ENCODE data around the gene PTTG1IP.

PTTG1IP gene

DNA sequence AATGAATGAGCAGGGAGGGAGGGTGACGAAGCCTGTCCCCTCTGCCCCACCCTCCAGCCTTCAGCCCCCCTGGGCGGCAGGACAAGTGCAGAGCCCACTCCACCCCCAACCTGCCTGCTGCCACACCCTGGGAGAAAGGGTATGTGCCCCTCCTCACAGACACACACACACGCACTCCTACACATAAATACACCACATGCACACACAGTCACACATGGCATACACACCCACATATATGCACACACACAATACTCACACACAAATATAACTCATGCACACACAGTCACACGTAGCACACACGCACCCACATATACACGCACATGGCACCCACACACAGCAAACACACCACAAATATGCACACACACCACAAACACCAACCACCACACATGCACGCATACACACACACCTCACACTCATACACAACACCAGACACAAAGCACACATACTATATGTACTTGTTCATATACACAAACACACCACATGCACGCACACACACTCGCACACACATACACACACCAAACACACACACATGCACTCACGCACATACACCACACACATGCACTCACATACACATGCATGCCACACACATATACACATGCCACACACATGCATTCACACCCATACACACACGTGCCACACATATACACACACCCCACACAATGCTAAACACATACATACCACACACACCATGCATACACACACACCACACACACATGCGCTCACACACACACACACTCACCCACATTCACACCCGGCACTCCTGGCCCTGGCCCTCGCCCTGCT is 30.8 kb upstream of the PTTG1IP start (continued):
- TF ChIP-seq, protein P1, sequence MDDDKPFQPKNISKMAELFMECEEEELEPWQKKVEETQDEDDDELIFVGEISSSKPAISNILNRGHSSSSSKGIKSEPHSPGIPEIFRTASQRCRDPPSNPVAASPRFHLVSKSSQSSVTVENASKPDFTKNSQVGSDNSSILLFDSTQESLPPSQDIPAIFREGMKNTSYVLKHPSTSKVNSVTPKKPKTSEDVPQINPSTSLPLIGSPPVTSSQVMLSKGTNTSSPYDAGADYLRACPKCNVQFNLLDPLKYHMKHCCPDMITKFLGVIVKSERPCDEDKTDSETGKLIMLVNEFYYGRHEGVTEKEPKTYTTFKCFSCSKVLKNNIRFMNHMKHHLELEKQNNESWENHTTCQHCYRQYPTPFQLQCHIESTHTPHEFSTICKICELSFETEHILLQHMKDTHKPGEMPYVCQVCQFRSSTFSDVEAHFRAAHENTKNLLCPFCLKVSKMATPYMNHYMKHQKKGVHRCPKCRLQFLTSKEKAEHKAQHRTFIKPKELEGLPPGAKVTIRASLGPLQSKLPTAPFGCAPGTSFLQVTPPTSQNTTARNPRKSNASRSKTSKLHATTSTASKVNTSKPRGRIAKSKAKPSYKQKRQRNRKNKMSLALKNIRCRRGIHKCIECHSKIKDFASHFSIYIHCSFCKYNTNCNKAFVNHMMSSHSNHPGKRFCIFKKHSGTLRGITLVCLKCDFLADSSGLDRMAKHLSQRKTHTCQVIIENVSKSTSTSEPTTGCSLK (tag by site-specific recombination; IDR thresholded peaks at IDR 0.05) = peak; percentile 14; the same call in 1 of the 2 replicates
- TF ChIP-seq ZNF391 (tag by site-specific recombination; IDR thresholded peaks at IDR 0.05; ENCODE audit: borderline replicate concordance, low read depth) (no peak), ZNF707 (tag by site-specific recombination; IDR thresholded peaks at IDR 0.05) (0 out of 2 replicates have a peak, but pooled peaks have one; percentile 5), ZNF214 (tag by site-specific recombination; IDR thresholded peaks at IDR 0.05; ENCODE audit: borderline replicate concordance) (no peak), ZNF585B (tag by site-specific recombination; IDR thresholded peaks at IDR 0.05) (no peak), KLF1 (tag by site-specific recombination; IDR thresholded peaks at IDR 0.05) (peak; percentile 25; the same call in 1 of the 2 replicates), ZNF24 (tag by site-specific recombination; IDR thresholded peaks at IDR 0.05) (no peak), SETDB1 (IDR thresholded peaks at IDR 0.05; ENCODE audit: insufficient read length, low read length) (no peak), ZNF140 (tag by site-specific recombination; IDR thresholded peaks at IDR 0.05) (peak; percentile 16; the same call in 1 of the 2 replicates), GLIS1 (tag by site-specific recombination; IDR thresholded peaks at IDR 0.05) (no peak), ZNF335 (tag by site-specific recombination; conservative IDR thresholded peaks at IDR 0.05) (no peak), KLF16 (tag by site-specific recombination; IDR thresholded peaks at IDR 0.05) (no peak), EGR2 (tag by site-specific recombination; IDR thresholded peaks at IDR 0.05; ENCODE audit: low read depth) (peak; percentile 95), ZFHX2 (tag by site-specific recombination; conservative IDR thresholded peaks at IDR 0.05) (peak; percentile 93), KLF10 (tag by site-specific recombination; IDR thresholded peaks at IDR 0.05) (no peak), ZNF155 (tag by site-specific recombination; IDR thresholded peaks at IDR 0.05) (no peak), YY2 (tag by site-specific recombination; IDR thresholded peaks at IDR 0.05) (no peak), ZNF2 (tag by site-specific recombination; IDR thresholded peaks at IDR 0.05) (no peak), ZNF404 (tag by site-specific recombination; IDR thresholded peaks at IDR 0.05) (no peak), ZNF624 (tag by site-specific recombination; IDR thresholded peaks at IDR 0.05) (no peak), ZNF791 (tag by site-specific recombination; IDR thresholded peaks at IDR 0.05) (no peak), ZNF555 (tag by site-specific recombination; conservative IDR thresholded peaks at IDR 0.05) (no peak), ZNF48 (tag by site-specific recombination; IDR thresholded peaks at IDR 0.05) (0 out of 2 replicates have a peak, but pooled peaks have one; percentile 54), OVOL3 (tag by site-specific recombination; IDR thresholded peaks at IDR 0.05) (no peak), ZNF76 (tag by site-specific recombination; IDR thresholded peaks at IDR 0.05; ENCODE audit: borderline replicate concordance, low read depth) (no peak), ZNF19 (tag by site-specific recombination; IDR thresholded peaks at IDR 0.05; ENCODE audit: low read depth) (no peak), ZNF510 (tag by site-specific recombination; IDR thresholded peaks at IDR 0.05; ENCODE audit: insufficient replicate concordance) (no peak), ZNF239 (tag by site-specific recombination; IDR thresholded peaks at IDR 0.05) (no peak)
- TF ChIP-seq, protein P2, sequence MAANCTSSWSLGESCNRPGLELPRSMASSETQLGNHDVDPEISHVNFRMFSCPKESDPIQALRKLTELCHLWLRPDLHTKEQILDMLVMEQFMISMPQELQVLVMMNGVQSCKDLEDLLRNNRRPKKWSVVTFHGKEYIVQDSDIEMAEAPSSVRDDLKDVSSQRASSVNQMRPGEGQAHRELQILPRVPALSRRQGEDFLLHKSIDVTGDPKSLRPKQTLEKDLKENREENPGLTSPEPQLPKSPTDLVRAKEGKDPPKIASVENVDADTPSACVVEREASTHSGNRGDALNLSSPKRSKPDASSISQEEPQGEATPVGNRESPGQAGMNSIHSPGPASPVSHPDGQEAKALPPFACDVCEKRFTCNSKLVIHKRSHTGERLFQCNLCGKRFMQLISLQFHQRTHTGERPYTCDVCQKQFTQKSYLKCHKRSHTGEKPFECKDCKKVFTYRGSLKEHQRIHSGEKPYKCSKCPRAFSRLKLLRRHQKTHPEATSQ (tag by site-specific recombination; IDR thresholded peaks at IDR 0.05) = no peak
- TF ChIP-seq, protein P3, sequence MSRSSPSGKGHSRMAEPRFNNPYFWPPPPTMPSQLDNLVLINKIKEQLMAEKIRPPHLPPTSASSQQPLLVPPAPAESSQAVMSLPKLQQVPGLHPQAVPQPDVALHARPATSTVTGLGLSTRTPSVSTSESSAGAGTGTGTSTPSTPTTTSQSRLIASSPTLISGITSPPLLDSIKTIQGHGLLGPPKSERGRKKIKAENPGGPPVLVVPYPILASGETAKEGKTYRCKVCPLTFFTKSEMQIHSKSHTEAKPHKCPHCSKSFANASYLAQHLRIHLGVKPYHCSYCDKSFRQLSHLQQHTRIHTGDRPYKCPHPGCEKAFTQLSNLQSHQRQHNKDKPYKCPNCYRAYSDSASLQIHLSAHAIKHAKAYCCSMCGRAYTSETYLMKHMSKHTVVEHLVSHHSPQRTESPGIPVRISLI (tag by site-specific recombination; IDR thresholded peaks at IDR 0.05) = no peak
- TF ChIP-seq, protein P4, sequence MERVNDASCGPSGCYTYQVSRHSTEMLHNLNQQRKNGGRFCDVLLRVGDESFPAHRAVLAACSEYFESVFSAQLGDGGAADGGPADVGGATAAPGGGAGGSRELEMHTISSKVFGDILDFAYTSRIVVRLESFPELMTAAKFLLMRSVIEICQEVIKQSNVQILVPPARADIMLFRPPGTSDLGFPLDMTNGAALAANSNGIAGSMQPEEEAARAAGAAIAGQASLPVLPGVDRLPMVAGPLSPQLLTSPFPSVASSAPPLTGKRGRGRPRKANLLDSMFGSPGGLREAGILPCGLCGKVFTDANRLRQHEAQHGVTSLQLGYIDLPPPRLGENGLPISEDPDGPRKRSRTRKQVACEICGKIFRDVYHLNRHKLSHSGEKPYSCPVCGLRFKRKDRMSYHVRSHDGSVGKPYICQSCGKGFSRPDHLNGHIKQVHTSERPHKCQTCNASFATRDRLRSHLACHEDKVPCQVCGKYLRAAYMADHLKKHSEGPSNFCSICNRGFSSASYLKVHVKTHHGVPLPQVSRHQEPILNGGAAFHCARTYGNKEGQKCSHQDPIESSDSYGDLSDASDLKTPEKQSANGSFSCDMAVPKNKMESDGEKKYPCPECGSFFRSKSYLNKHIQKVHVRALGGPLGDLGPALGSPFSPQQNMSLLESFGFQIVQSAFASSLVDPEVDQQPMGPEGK (tag by site-specific recombination; IDR thresholded peaks at IDR 0.05) = no peak
- TF ChIP-seq, protein P5, sequence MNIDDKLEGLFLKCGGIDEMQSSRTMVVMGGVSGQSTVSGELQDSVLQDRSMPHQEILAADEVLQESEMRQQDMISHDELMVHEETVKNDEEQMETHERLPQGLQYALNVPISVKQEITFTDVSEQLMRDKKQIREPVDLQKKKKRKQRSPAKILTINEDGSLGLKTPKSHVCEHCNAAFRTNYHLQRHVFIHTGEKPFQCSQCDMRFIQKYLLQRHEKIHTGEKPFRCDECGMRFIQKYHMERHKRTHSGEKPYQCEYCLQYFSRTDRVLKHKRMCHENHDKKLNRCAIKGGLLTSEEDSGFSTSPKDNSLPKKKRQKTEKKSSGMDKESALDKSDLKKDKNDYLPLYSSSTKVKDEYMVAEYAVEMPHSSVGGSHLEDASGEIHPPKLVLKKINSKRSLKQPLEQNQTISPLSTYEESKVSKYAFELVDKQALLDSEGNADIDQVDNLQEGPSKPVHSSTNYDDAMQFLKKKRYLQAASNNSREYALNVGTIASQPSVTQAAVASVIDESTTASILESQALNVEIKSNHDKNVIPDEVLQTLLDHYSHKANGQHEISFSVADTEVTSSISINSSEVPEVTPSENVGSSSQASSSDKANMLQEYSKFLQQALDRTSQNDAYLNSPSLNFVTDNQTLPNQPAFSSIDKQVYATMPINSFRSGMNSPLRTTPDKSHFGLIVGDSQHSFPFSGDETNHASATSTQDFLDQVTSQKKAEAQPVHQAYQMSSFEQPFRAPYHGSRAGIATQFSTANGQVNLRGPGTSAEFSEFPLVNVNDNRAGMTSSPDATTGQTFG (tag by site-specific recombination; IDR thresholded peaks at IDR 0.05; ENCODE audit: borderline replicate concordance) = no peak

Data from HEK293 (cell line).